Nucleus accumbens (tissue), 56 donors: ENCODE measurements around the gene SRCAP.
"Not testable (repeated sequence)": the region's sequence is repeated elsewhere in the genome, so short reads cannot be mapped to it uniquely, and the experiment has no call there.

ENCODE experiments used
- DNase-seq, 56 donors: peaks; one replicate each; lab custom pipeline; 2025; lab: John Stamatoyannopoulos, UW

The SRCAP gene

GRCh38 chr16:30697264-30698138 lies 1.5 kb upstream of the SRCAP start:
- DNase-seq, result peak in 19 of 56 donors; percentile 92 to 99 (median 98)

- peak; percentile 42 to 99 (median 94) for DNase-seq
Measured at GRCh38 chr16:30698139-30698815, 694 bp upstream of the SRCAP start.

DNA sequence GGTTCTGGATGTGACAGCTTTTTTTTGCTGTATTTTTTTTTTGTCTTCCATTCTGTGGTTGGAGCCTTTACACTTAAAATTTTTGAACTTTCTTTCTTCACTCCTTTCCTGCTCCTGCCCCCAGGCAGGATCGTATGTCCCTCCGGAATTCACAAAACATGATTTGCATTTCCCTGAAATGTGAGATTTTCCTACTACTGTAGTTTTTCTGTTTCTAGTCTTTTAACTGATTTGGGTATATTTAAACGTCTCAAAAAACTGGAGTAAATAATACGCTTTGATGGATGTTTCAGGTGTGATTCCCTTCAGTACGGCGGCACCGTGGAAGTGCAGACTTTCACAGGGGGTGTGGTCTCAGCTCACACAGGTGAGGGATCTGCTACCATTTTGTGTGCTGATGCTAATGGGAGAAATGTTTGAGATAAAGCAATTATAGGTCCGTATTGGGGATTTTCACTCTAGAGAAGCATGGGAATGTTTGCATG lies 686 bp downstream of the SRCAP start:
- DNase-seq, result no peak

DNA sequence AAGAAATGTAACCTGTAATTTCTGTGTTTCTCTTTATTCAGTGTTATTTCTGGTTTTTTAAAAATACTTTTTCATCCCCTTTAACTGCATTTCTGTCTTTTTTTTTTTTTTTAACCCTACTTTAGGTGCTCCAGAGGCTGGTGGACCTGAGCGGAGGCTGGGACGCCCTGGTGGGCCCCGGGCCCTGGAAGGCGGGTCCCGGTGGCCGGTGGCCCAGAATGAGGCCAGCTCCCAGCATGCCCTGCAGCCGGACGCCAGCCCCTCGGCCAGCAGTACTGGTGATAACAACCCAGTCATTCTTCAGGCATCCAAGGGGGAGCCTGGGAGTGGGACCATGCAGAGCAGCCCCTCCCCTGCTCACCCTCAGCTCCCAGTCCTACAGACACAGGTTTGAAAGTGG lies 1.5 kb downstream of the SRCAP start:
- DNase-seq, result peak in 3 of 56 donors; percentile 8 to 23 (median 16)

DNA sequence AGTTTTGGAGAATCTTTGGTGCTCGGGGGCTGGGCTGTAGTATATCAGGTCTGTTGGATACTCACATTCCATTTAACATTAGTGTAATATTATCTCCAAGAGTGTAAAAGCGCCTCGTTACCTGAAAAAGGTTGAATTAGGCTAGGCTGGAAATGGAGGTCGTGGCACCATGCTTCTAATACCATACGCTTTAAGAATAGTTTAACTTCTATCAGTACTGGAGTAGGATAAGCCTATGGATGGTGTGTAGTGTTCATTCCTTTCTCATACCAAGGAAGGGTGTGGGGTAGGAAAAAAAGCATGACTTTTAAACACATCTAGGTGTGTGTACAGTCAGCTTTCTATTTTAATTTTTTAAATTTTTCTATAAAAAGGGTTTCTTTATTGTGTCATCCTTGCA lies 2.0 kb downstream of the SRCAP start:
- no peak for DNase-seq

DNA sequence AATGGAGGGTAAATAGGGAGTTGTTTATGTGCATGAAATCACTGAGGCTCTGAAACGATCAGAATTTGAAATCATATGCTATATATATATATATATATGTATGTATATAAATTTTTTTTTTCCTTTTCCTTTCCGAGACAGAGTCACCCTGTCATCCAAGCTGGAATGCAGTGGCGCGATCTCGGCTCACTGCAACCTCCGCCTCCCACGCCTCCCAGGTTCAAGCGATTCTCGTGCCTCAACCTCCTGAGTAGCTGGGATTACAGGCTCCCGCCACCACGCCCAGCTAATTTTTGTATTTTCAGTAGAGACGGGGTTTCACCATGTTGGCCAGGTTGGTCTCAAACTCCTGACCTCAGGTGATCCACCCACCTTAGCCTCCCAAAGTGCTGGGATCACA lies 4.1 kb downstream of the SRCAP start:
- DNase-seq, result not testable (repeated sequence)

DNA sequence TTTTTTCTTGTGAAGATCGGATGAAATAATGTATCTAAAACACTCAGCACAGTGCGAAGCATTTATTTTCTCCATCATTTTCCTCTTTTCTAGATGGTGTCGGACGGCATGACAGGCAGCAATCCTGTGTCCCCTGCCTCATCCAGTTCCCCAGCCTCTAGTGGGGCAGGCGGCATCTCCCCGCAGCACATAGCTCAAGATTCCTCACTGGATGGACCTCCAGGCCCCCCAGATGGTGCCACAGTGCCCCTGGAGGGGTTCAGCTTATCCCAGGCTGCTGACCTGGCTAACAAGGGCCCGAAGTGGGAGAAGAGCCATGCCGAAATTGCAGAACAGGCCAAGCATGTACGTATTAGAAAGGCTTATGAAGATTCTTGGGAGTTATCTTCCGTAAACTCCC lies 5.0 kb downstream of the SRCAP start:
- no peak for DNase-seq

DNA sequence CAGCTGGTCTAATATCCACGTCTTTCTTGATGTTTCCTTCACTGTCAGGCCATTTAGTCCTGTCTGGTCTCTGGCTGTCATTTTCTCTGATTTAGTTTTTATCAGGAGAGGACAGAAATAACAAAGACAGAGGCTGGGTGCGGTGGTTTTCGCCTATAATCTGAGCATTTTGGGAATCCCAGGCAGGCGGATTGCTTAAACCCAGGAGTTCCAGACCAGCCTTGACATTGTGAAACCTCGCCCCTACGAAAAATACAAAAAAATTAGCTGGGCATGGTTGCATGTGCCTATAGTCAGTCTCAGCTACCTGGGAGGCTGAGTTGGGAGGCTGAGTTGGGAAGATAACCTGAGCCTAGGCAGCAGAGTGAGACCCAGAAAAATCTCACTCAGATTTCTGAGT lies 7.1 kb downstream of the SRCAP start:
- no peak for DNase-seq

DNA sequence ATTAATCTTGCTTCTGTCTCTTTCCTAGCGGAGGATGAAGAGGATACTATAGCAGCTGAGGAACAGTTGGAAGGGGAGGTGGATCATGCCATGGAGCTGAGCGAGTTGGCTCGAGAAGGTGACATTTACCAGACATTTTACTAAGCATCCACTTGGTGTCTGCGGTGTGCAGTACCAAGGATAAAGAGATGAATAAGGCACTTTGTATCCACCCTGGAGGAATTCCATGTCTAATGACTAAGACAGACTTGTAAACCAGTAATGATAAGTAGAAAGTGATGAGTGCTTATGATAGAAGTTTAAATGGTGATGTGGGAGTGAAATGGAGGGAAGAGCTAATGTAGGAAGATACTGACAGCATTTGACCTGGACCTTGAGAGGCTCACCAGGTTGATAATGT lies 12.0 kb downstream of the SRCAP start:
- DNase-seq, result no peak

- DNase-seq, result no peak
Measured at GRCh38 chr16:30711712-30712111, 12.7 kb downstream of the SRCAP start.

DNA sequence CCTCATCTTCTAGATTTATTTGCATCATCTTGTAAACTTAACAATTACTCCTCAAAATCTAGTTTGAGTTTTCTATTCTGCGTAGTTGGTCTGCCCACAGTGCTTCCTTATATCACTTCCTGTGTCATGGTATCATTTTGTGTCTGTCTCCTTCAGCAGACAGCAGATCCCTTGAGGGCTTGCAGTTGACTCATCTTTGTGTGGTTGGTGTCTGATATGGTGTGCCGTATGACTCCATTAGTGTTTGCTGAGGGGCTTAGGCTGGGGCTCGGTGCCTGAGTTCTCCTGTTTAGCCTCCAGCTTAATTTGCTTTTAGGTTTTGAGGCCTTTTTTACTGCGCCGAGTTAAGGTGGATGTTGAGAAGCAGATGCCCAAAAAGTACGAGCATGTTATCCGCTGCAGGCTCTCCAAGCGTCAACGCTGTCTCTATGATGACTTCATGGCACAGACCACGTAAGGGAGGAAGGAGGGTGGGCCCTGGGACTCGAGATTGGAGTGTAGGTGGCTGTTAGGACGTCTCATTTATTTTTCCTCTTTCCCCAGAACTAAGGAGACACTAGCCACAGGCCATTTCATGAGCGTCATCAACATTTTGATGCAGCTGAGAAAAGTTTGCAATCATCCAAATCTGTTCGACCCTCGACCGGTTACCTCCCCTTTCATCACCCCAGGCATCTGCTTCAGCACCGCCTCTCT lies 16.9 kb downstream of the SRCAP start:
- no peak for DNase-seq

- no peak for DNase-seq
Measured at GRCh38 chr16:30720086-30720485, 21.1 kb downstream of the SRCAP start.

DNA sequence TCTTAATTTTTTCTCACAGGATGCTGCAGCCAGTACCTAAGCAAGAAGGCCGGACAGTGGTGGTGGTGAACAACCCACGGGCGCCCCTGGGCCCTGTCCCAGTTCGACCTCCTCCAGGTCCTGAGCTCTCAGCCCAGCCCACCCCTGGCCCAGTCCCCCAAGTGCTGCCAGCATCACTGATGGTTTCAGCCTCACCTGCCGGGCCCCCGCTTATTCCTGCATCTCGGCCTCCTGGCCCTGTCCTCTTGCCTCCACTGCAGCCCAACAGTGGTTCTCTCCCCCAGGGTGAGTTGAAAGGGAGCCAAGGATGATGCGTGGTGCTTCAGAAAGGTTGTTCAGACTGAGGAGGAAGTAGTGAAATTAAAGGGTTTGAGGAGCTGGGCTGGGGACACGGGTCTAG lies 21.7 kb downstream of the SRCAP start:
- no peak for DNase-seq

GRCh38 chr16:30721167-30721566 lies 22.2 kb downstream of the SRCAP start:
- no peak for DNase-seq

- no peak for DNase-seq
Measured at GRCh38 chr16:30721606-30722005, 22.6 kb downstream of the SRCAP start.

- no peak for DNase-seq
Measured at GRCh38 chr16:30722443-30722842, 23.5 kb downstream of the SRCAP start.

- DNase-seq, result no peak
Measured at GRCh38 chr16:30722916-30723315, 23.9 kb downstream of the SRCAP start.

DNA sequence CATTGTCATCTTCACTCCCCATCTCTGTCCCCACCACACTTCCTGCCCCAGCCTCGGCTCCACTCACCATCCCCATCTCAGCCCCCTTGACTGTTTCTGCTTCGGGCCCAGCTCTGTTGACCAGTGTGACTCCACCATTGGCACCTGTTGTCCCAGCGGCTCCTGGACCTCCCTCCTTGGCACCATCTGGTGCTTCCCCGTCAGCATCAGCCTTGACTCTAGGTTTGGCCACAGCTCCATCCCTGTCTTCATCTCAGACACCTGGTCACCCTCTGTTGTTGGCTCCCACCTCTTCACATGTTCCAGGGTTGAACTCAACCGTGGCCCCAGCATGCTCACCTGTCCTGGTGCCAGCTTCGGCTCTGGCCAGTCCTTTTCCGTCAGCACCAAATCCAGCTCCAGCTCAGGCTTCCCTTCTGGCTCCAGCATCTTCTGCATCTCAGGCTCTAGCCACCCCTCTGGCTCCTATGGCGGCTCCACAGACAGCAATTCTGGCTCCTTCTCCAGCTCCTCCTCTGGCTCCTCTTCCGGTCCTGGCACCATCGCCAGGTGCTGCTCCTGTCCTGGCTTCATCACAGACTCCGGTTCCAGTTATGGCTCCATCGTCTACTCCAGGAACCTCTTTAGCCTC lies 24.9 kb downstream of the SRCAP start:
- DNase-seq, result no peak

GRCh38 chr16:30724641-30725417 lies 25.9 kb downstream of the SRCAP start:
- DNase-seq, result peak in 4 of 56 donors; percentile 1 to 19 (median 8)

GRCh38 chr16:30725418-30725792 lies 26.4 kb downstream of the SRCAP start:
- no peak for DNase-seq
